Retinal pigment epithelial cell (primary cell): ENCODE data around the gene PXN.

ENCODE experiments used
- DNase-seq: peaks from one replicate; pipeline ENCODE4 v3.0.0-alpha.2; 2010; ENCODE audit warnings: low read depth
- H3K4me3 ChIP-seq: 2 replicates; pipeline ENCODE4 v1.5.1; 2011; ENCODE audit warnings: mild to moderate bottlenecking, low read length, control low read depth, moderate library complexity
- CTCF ChIP-seq: conservative IDR thresholded peaks from 2 replicates; pipeline ENCODE4 v1.5.1; 2011; ENCODE audit warnings: low read depth, low read length, control low read depth, inconsistent platforms

PXN gene

GRCh38 chr12:120230326-120230973, 35.1 kb downstream of the PXN start:
- H3K4me3 ChIP-seq = peak overlapping the region; percentile 25
- no peak for TF ChIP-seq CTCF

GRCh38 chr12:120229487-120230325, 35.8 kb downstream of the PXN start:
- no peak overlapping the region for H3K4me3 ChIP-seq
- TF ChIP-seq CTCF = no peak
- DNase-seq = no peak

More at GRCh38 chr12:120230326-120230973, 35.1 kb downstream of the PXN start:
- peak; percentile 94 for DNase-seq

- DNase-seq = no peak
- TF ChIP-seq CTCF = no peak
- H3K4me3 ChIP-seq = no peak overlapping the region
These were observed 36.5 kb downstream of the PXN start for GRCh38 chr12:120229071-120229486.

- no peak for DNase-seq
- peak overlapping the region; percentile 10 for H3K4me3 ChIP-seq
- peak; percentile 95 for TF ChIP-seq CTCF
These were observed 37.0 kb downstream of the PXN start for GRCh38 chr12:120228291-120229070.

- no peak for DNase-seq
- no peak for TF ChIP-seq CTCF
- no peak overlapping the region for H3K4me3 ChIP-seq
These were observed 37.6 kb downstream of the PXN start for GRCh38 chr12:120228041-120228290.

- H3K4me3 ChIP-seq = no peak overlapping the region
- no peak for DNase-seq
- no peak for TF ChIP-seq CTCF
These were observed 38.1 kb downstream of the PXN start for GRCh38 chr12:120227233-120228040.
